OCI-LY7 (cell line): ENCODE results near the gene OR2T5.
"Not testable (repeated sequence)": the region's sequence is repeated elsewhere in the genome, so short reads cannot be mapped to it uniquely, and the experiment has no call there.

Experiments used
- EZH2phosphoT487 ChIP-seq: fragments of 200-600 bp; sonication (generic); IDR thresholded peaks from 2 replicates; pipeline ENCODE4 v1.6.1; 2018; ENCODE audit warnings: low read depth, borderline replicate concordance, mild to moderate bottlenecking, mixed run types, antibody characterized with exemption, low read length, moderate library complexity, mixed read lengths
- TF ChIP-seq, protein P1 (sequence below): fragments of 200-600 bp; sonication (generic); conservative IDR thresholded peaks from 2 replicates; pipeline ENCODE4 v1.5.1; 2014; ENCODE audit warnings: mild to moderate bottlenecking, antibody characterized with exemption, low read length, moderate library complexity, mixed read lengths

GRCh38 chr1:248537449-248537848 lies 49.1 kb downstream of the OR2T5 start:
- TF ChIP-seq, protein P1, sequence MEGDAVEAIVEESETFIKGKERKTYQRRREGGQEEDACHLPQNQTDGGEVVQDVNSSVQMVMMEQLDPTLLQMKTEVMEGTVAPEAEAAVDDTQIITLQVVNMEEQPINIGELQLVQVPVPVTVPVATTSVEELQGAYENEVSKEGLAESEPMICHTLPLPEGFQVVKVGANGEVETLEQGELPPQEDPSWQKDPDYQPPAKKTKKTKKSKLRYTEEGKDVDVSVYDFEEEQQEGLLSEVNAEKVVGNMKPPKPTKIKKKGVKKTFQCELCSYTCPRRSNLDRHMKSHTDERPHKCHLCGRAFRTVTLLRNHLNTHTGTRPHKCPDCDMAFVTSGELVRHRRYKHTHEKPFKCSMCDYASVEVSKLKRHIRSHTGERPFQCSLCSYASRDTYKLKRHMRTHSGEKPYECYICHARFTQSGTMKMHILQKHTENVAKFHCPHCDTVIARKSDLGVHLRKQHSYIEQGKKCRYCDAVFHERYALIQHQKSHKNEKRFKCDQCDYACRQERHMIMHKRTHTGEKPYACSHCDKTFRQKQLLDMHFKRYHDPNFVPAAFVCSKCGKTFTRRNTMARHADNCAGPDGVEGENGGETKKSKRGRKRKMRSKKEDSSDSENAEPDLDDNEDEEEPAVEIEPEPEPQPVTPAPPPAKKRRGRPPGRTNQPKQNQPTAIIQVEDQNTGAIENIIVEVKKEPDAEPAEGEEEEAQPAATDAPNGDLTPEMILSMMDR, result not testable (repeated sequence)
- TF ChIP-seq EZH2phosphoT487, result not testable (repeated sequence)
